Measurements from ENCODE around the gene KLHL1.
"Not testable (repeated sequence)": the region's sequence is repeated elsewhere in the genome, so short reads cannot be mapped to it uniquely, and the experiment has no call there.

The KLHL1 gene, protein sequence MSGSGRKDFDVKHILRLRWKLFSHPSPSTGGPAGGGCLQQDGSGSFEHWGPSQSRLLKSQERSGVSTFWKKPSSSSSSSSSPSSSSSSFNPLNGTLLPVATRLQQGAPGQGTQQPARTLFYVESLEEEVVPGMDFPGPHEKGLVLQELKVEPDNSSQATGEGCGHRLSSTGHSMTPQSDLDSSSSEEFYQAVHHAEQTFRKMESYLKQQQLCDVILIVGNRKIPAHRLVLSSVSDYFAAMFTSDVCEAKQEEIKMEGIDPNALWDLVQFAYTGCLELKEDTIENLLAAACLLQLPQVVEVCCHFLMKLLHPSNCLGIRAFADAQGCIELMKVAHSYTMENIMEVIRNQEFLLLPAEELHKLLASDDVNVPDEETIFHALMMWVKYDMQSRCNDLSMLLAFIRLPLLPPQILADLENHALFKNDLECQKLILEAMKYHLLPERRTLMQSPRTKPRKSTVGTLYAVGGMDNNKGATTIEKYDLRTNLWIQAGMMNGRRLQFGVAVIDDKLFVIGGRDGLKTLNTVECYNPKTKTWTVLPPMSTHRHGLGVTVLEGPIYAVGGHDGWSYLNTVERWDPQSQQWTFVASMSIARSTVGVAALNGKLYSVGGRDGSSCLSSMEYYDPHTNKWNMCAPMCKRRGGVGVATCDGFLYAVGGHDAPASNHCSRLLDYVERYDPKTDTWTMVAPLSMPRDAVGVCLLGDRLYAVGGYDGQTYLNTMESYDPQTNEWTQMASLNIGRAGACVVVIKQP

DNA sequence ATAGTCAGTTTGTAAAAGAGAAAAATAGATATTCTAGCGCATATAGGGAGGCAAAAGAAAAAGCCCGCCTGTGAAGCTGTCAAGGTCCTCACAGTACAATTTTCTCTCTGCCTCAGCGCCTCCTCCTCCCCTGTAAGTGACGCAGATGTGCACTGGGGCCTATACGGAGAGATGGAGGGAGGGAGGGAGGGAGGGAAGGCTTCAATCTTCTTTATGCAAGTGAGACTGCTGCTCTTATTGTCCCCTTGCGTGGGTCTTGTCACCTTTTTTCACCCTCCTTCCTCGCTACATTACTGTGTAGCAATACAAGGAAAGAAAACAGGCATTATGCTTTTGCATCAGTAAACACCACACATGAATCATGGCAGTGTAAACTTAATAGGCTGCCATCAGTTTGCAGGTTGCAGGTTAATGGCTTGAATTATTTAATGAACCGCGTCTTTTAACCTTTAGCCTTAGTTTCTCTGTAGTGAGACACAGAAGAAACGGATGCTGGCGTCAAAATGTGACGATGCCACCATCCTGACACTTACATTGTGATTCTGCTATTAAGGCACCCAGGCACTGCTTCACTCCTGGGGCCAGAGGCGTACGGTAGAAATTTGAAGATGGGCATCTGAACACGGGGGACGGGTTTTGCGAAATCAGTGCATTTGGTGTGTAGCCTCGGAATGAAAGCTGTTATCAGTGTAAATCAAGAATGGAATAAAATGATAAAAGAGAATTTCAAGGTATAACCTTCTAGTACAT, at the start of gene KLHL1:
TSS of gene KLHL1 (minus strand) at position 97 of the 750 bp plus-strand sequence. CDS start 753 bp downstream, outside the sequence.
- TF ChIP-seq ZNF274 (IDR thresholded peaks at IDR 0.05; ENCODE audit: low read depth, low read length) = no peak
- H3K4me3 ChIP-seq (ENCODE audit: low read length) = no peak within 1 kb of the TSS

GRCh38 chr13:70142658-70143057, 34.4 kb upstream of the KLHL1 start:
- not testable (repeated sequence) for H3K4me3 ChIP-seq (ENCODE audit: low read length)

DNA sequence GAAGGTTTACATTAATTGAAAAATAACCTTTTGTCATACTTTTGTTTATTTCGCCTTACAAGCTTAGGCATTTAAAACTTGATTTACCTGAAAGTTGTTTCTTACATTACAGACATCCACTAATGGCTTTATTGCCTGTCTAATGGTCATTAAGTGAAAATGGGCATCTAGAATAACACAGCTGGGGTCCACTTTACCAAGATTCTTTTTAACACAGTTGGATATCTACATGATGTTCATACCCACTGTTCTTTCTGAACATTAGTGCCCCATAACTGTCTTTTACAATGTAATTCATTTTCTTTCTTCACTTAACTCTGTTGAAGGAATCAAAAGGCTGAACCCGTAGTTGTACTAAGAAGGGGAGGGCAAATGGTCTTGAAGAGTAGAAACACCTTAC, 19.8 kb upstream of the KLHL1 start:
- H3K4me3 ChIP-seq (ENCODE audit: low read length) = no peak overlapping the region
- no peak for TF ChIP-seq ZNF274 (IDR thresholded peaks at IDR 0.05; ENCODE audit: low read depth, low read length)

GRCh38 chr13:70125693-70126092, 17.4 kb upstream of the KLHL1 start:
- TF ChIP-seq ZNF274 (IDR thresholded peaks at IDR 0.05; ENCODE audit: low read depth, low read length) = no peak
- H3K4me3 ChIP-seq (ENCODE audit: low read length) = no peak overlapping the region

DNA sequence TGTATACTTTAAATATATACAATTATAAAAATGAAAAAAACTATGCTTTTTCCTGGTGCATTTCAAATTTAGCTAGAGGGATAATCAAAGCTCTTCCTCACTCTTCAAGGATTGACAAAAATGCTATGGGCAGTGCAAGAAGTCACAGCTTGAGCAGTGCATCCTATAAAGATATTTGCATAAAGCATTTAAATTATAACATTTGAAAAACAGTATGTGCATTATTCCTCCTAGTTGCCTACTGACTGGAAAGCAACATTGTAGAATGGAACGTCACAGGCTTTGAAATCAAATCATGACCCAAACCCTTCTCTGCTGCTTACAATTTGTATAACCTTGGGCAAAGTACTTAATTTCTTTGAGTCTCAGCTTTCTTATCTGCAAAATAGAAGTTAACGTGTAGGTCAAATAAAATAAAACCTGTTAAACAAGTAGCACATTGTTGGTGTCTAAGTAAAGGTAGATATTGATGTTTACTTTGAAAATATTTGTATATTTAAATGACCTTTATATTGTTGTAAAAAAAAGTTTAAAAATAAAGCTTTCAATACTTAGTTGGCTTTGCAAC, 9.2 kb upstream of the KLHL1 start:
- TF ChIP-seq ZNF274 (IDR thresholded peaks at IDR 0.05; ENCODE audit: low read depth, low read length) = no peak
- H3K4me3 ChIP-seq (ENCODE audit: low read length) = no peak overlapping the region

DNA sequence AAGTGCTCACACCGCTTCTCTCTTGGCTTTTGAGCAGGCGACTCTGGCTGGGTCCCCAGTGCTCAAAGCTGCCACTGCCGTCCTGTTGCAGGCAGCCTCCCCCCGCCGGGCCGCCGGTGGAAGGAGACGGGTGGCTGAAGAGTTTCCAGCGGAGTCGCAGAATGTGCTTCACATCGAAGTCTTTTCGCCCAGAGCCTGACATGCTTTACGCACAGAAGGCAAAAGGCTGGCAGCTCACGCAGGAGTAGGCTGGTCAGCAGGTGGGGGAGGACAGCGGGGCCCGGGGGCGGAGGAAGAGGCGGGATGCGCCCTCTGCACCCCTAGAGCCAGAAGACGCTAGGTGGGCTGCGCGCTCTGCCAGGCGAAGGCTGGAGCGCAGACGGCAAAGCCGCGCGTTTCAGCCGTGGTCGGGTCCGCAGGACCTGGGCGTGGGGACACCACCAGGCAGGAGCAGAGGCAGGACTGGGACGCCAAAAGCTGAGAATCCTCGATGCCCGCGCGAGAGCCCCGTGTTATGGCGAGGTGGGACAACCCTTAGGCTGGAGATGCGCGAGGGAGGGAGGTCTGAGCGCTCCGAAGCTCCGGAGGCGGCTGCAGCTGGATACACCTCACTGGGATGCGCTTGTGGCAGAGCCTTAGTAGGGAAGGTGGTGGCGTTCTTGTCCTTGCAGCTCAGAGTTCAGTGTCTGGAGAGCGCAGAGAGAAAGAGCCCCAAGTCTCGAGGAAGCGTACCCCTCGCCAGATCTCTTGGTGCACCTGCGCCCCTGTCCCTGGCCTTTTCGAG, 562 bp downstream of the KLHL1 start, which contains the start of gene ATXN8OS:
TSS of gene ATXN8OS (plus strand) at position 329 of the 784 bp plus-strand sequence.
- TF ChIP-seq ZNF274 (IDR thresholded peaks at IDR 0.05; ENCODE audit: low read depth, low read length) = no peak
- H3K4me3 ChIP-seq (ENCODE audit: low read length) = no peak within 1 kb of the TSS

GRCh38 chr13:70107125-70107497, 1.1 kb downstream of the KLHL1 start:
- no peak for TF ChIP-seq ZNF274 (IDR thresholded peaks at IDR 0.05; ENCODE audit: low read depth, low read length)
- no peak overlapping the region for H3K4me3 ChIP-seq (ENCODE audit: low read length)

DNA sequence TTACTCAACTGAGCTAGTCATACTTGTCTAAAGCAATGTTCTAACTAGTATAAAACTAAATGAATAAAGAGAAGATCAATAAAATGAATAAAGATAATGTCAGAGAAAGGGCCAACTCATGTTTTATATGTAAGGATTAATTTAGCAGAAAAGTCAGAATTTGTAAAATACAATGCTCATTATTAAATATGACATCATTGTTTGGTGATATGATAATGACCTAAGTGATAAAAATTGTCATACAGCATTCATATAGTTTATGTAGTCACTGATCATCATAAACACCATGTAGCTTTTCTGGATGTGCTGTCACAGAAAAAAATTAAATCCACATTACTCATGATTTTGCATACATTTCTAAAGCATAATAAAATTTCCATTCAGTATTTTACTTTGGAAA, 3.8 kb downstream of the KLHL1 start:
- TF ChIP-seq ZNF274 (IDR thresholded peaks at IDR 0.05; ENCODE audit: low read depth, low read length) = no peak
- H3K4me3 ChIP-seq (ENCODE audit: low read length) = no peak overlapping the region

GRCh38 chr13:70098669-70099068, 9.6 kb downstream of the KLHL1 start:
- TF ChIP-seq ZNF274 (IDR thresholded peaks at IDR 0.05; ENCODE audit: low read depth, low read length) = no peak
- no peak overlapping the region for H3K4me3 ChIP-seq (ENCODE audit: low read length)

GRCh38 chr13:70090036-70090723, 18.1 kb downstream of the KLHL1 start:
- H3K4me3 ChIP-seq (ENCODE audit: low read length) = no peak overlapping the region
- TF ChIP-seq ZNF274 (IDR thresholded peaks at IDR 0.05; ENCODE audit: low read depth, low read length) = no peak

DNA sequence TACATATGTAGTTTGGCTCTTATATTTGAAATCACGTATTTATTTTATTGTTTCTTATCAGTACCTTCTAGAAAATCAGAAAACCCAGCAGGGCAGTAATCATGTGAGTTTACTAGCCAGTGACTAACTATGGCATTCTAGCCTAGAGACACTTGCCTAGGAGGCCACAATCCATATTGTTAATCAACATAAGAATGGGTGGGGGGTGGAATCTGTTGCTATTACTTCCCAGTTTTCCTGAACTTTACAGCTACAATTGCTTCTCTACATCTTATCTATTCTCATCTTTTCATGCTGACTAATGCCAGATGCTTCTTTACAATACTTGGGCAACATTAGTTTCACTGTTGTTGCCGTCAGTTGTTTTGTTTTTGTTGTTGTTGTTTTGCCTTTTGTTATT, 19.3 kb downstream of the KLHL1 start:
- H3K4me3 ChIP-seq (ENCODE audit: low read length) = no peak overlapping the region
- TF ChIP-seq ZNF274 (IDR thresholded peaks at IDR 0.05; ENCODE audit: low read depth, low read length) = no peak

- TF ChIP-seq ZNF274 (IDR thresholded peaks at IDR 0.05; ENCODE audit: low read depth, low read length) = no peak
- no peak overlapping the region for H3K4me3 ChIP-seq (ENCODE audit: low read length)
These were observed 21.0 kb downstream of the KLHL1 start for GRCh38 chr13:70087247-70087646.

- no peak overlapping the region for H3K4me3 ChIP-seq (ENCODE audit: low read length)
- no peak for TF ChIP-seq ZNF274 (IDR thresholded peaks at IDR 0.05; ENCODE audit: low read depth, low read length)
These were observed 28.2 kb downstream of the KLHL1 start for GRCh38 chr13:70080012-70080411.
